HUES64 (cell line): ENCODE results near the gene CIC.

Source experiments
- H3K27ac ChIP-seq: 2 replicates; pipeline ENCODE4 v1.7.0; 2013; ENCODE audit warnings: low read depth, low read length, inconsistent platforms
- H3K27me3 ChIP-seq: 2 replicates; pipeline ENCODE4 v1.6.1; 2013; ENCODE audit warnings: mild to moderate bottlenecking, low read length; ENCODE audit not compliant: insufficient read depth
- H3K36me3 ChIP-seq: 2 replicates; pipeline ENCODE4 v1.6.1; 2013; ENCODE audit warnings: mild to moderate bottlenecking, low read length; ENCODE audit not compliant: insufficient read depth
- H3K4me1 ChIP-seq: 2 replicates; pipeline ENCODE4 v1.6.1; 2013; ENCODE audit warnings: mild to moderate bottlenecking, low read length, moderate library complexity; ENCODE audit not compliant: insufficient read depth
- H3K4me3 ChIP-seq: 2 replicates; pipeline ENCODE4 v1.5.1; 2013; ENCODE audit warnings: mild to moderate bottlenecking, low read length, moderate library complexity
- H3K9ac ChIP-seq: 2 replicates; pipeline ENCODE4 v1.6.1; 2013; ENCODE audit warnings: mild to moderate bottlenecking, low read depth, low read length
- H3K9me3 ChIP-seq: 2 replicates; pipeline ENCODE4 v1.6.1; 2013; ENCODE audit warnings: low read depth, low read length; ENCODE audit not compliant: insufficient read depth
- WGBS: fragments of 150-250, 120-280 bp; methylation state at CpG from one replicate; pipeline ENCODE4 v1.1.7; 2013; ENCODE audit warnings: missing lambda C conversion rate; 5-methylcytosine and 5-hydroxymethylcytosine counted together

The CIC gene

GRCh38 chr19:42273407-42274064 lies 4.5 kb downstream of the CIC start:
- Histone ChIP-seq H3K4me3 (no peak overlapping the region), H3K4me1 (peaks cover 13% of the 10 kb centered on the region; the same call in 1 of the 2 replicates), H3K9me3 (no peaks in the 10 kb centered on the region), H3K27ac (no peak overlapping the region), H3K9ac (no peak overlapping the region), H3K36me3 (peaks cover 15% of the 10 kb centered on the region), H3K27me3 (no peaks in the 10 kb centered on the region)
- WGBS = 96% methylated on average over 43 of the region's 43 CpGs

GRCh38 chr19:42274065-42274682 lies 5.1 kb downstream of the CIC start:
- 93% methylated on average over 22 of the region's 22 CpGs for WGBS
- Histone ChIP-seq H3K36me3 (peaks cover 15% of the 10 kb centered on the region), H3K9ac (no peak overlapping the region), H3K27me3 (no peaks in the 10 kb centered on the region), H3K27ac (no peak overlapping the region), H3K4me3 (no peak overlapping the region), H3K4me1 (peaks cover 14% of the 10 kb centered on the region; the same call in 1 of the 2 replicates), H3K9me3 (no peaks in the 10 kb centered on the region)

- 89% methylated on average over 7 of the region's 7 CpGs for WGBS
- no peak overlapping the region for H3K9ac ChIP-seq
- peaks cover 12% of the 10 kb centered on the region; the same call in 1 of the 2 replicates for H3K4me1 ChIP-seq
- H3K27ac ChIP-seq = no peak overlapping the region
- H3K9me3 ChIP-seq = no peaks in the 10 kb centered on the region
- H3K4me3 ChIP-seq = no peak overlapping the region
- H3K36me3 ChIP-seq = peaks cover 15% of the 10 kb centered on the region
- H3K27me3 ChIP-seq = no peaks in the 10 kb centered on the region
Measured at GRCh38 chr19:42275103-42275502, 6.1 kb downstream of the CIC start.

GRCh38 chr19:42275517-42275916 lies 6.5 kb downstream of the CIC start:
- Histone ChIP-seq H3K27me3 (no peaks in the 10 kb centered on the region), H3K27ac (no peak overlapping the region), H3K9me3 (no peaks in the 10 kb centered on the region), H3K9ac (no peak overlapping the region), H3K4me3 (no peak overlapping the region), H3K36me3 (peaks cover 15% of the 10 kb centered on the region), H3K4me1 (peaks cover 8% of the 10 kb centered on the region; the same call in 1 of the 2 replicates)
- 65% methylated on average over 2 of the region's 3 CpGs for WGBS

GRCh38 chr19:42276284-42276683 lies 7.2 kb downstream of the CIC start:
- no peaks in the 10 kb centered on the region for H3K27me3 ChIP-seq
- WGBS = 90% methylated on average over 3 of the region's 3 CpGs
- H3K27ac ChIP-seq = no peak overlapping the region
- peaks cover 15% of the 10 kb centered on the region for H3K36me3 ChIP-seq
- no peak overlapping the region for H3K4me3 ChIP-seq
- H3K4me1 ChIP-seq = peaks cover 7% of the 10 kb centered on the region; the same call in 1 of the 2 replicates
- no peaks in the 10 kb centered on the region for H3K9me3 ChIP-seq
- no peak overlapping the region for H3K9ac ChIP-seq

- no peak overlapping the region for H3K27ac ChIP-seq
- peaks cover 12% of the 10 kb centered on the region for H3K4me1 ChIP-seq
- 87% methylated on average over 4 of the region's 4 CpGs for WGBS
- H3K4me3 ChIP-seq = no peak overlapping the region
- no peaks in the 10 kb centered on the region for H3K9me3 ChIP-seq
- H3K9ac ChIP-seq = no peak overlapping the region
- peaks cover 15% of the 10 kb centered on the region for H3K36me3 ChIP-seq
- H3K27me3 ChIP-seq = no peaks in the 10 kb centered on the region
Measured at GRCh38 chr19:42276821-42277220, 7.8 kb downstream of the CIC start.

- H3K27ac ChIP-seq = no peak overlapping the region
- no peaks in the 10 kb centered on the region for H3K27me3 ChIP-seq
- peaks cover 21% of the 10 kb centered on the region for H3K4me1 ChIP-seq
- no peaks in the 10 kb centered on the region for H3K9me3 ChIP-seq
- no peak overlapping the region for H3K9ac ChIP-seq
- no peak overlapping the region for H3K4me3 ChIP-seq
- peaks cover 15% of the 10 kb centered on the region for H3K36me3 ChIP-seq
- WGBS = 84% methylated on average over 10 of the region's 10 CpGs
Measured at GRCh38 chr19:42277821-42278451, 8.9 kb downstream of the CIC start.

GRCh38 chr19:42278452-42279154 lies 9.6 kb downstream of the CIC start:
- Histone ChIP-seq H3K9me3 (no peaks in the 10 kb centered on the region), H3K4me3 (no peak overlapping the region), H3K36me3 (peaks cover 10% of the 10 kb centered on the region), H3K27ac (no peak overlapping the region), H3K9ac (no peak overlapping the region), H3K27me3 (no peaks in the 10 kb centered on the region), H3K4me1 (peaks cover 26% of the 10 kb centered on the region)
- WGBS = 94% methylated on average over 5 of the region's 5 CpGs

GRCh38 chr19:42279155-42279901 lies 10.3 kb downstream of the CIC start:
- H3K9me3 ChIP-seq = no peaks in the 10 kb centered on the region
- H3K4me3 ChIP-seq = peak overlapping the region; percentile 77
- H3K9ac ChIP-seq = no peak overlapping the region
- H3K36me3 ChIP-seq = peaks cover 7% of the 10 kb centered on the region
- 38% methylated on average over 6 of the region's 6 CpGs for WGBS
- peak overlapping the region; percentile 47; the same call in 1 of the 2 replicates for H3K27ac ChIP-seq
- peaks cover 26% of the 10 kb centered on the region for H3K4me1 ChIP-seq
- no peaks in the 10 kb centered on the region for H3K27me3 ChIP-seq

GRCh38 chr19:42279902-42280814 lies 11.1 kb downstream of the CIC start:
- no peak overlapping the region for H3K9ac ChIP-seq
- H3K27me3 ChIP-seq = no peaks in the 10 kb centered on the region
- no peaks in the 10 kb centered on the region for H3K9me3 ChIP-seq
- H3K36me3 ChIP-seq = no peaks in the 10 kb centered on the region
- WGBS = under 1% methylated on average over 85 of the region's 89 CpGs
- peaks cover 28% of the 10 kb centered on the region for H3K4me1 ChIP-seq
- peak overlapping the region; percentile 77 for H3K4me3 ChIP-seq
- H3K27ac ChIP-seq = peak overlapping the region; percentile 68; the same call in 1 of the 2 replicates
